ENCODE data around the gene FBXO45.
"Not testable (repeated sequence)": the region's sequence is repeated elsewhere in the genome, so short reads cannot be mapped to it uniquely, and the experiment has no call there.

FBXO45 gene

GRCh38 chr3:196547067-196547466 lies 21.4 kb upstream of the FBXO45 start:
- no peaks in the 10 kb centered on the region for H3K27me3 Mint-ChIP-seq
- H3K9me3 Mint-ChIP-seq: no peaks in the 10 kb centered on the region
- H3K4me1 Mint-ChIP-seq: no peaks in the 10 kb centered on the region
- no peak overlapping the region for H3K27ac Mint-ChIP-seq
- no peak overlapping the region for H3K4me3 Mint-ChIP-seq
- H3K36me3 Mint-ChIP-seq: peaks cover 2% of the 10 kb centered on the region

- H3K36me3 Mint-ChIP-seq, H3K4me3 Mint-ChIP-seq, H3K9me3 Mint-ChIP-seq, H3K4me1 Mint-ChIP-seq, H3K27me3 Mint-ChIP-seq, H3K27ac Mint-ChIP-seq: not testable (repeated sequence)
Observed at GRCh38 chr3:196549312-196549711, 19.1 kb upstream of the FBXO45 start.

GRCh38 chr3:196550172-196550571 lies 18.3 kb upstream of the FBXO45 start:
- not testable (repeated sequence) for H3K27me3 Mint-ChIP-seq, H3K4me3 Mint-ChIP-seq, H3K36me3 Mint-ChIP-seq, H3K4me1 Mint-ChIP-seq, H3K9me3 Mint-ChIP-seq, H3K27ac Mint-ChIP-seq

GRCh38 chr3:196552253-196552652 lies 16.2 kb upstream of the FBXO45 start:
- Mint-ChIP-seq H3K4me3 (no peak overlapping the region), H3K9me3 (no peaks in the 10 kb centered on the region), H3K36me3 (peaks cover 6% of the 10 kb centered on the region), H3K27ac (no peak overlapping the region), H3K4me1 (peaks cover 6% of the 10 kb centered on the region), H3K27me3 (no peaks in the 10 kb centered on the region)

- Mint-ChIP-seq H3K4me3 (no peak overlapping the region), H3K4me1 (peaks cover 6% of the 10 kb centered on the region), H3K27me3 (no peaks in the 10 kb centered on the region), H3K9me3 (no peaks in the 10 kb centered on the region), H3K27ac (no peak overlapping the region), H3K36me3 (peaks cover 4% of the 10 kb centered on the region)
Observed at GRCh38 chr3:196553551-196553950, 14.9 kb upstream of the FBXO45 start.

GRCh38 chr3:196554205-196554604 lies 14.3 kb upstream of the FBXO45 start:
- no peaks in the 10 kb centered on the region for H3K9me3 Mint-ChIP-seq
- H3K27me3 Mint-ChIP-seq: no peaks in the 10 kb centered on the region
- peaks cover 10% of the 10 kb centered on the region for H3K4me1 Mint-ChIP-seq
- H3K36me3 Mint-ChIP-seq: peaks cover 4% of the 10 kb centered on the region
- H3K4me3 Mint-ChIP-seq: no peak overlapping the region
- peak overlapping the region; percentile 82 for H3K27ac Mint-ChIP-seq

- no peaks in the 10 kb centered on the region for H3K9me3 Mint-ChIP-seq
- peaks cover 20% of the 10 kb centered on the region for H3K4me1 Mint-ChIP-seq
- peaks cover 4% of the 10 kb centered on the region for H3K36me3 Mint-ChIP-seq
- no peaks in the 10 kb centered on the region for H3K27me3 Mint-ChIP-seq
- H3K4me3 Mint-ChIP-seq: no peak overlapping the region
- H3K27ac Mint-ChIP-seq: peak overlapping the region; percentile 44
Observed at GRCh38 chr3:196555295-196555694, 13.2 kb upstream of the FBXO45 start.

GRCh38 chr3:196557236-196557635 lies 11.2 kb upstream of the FBXO45 start:
- Mint-ChIP-seq H3K27me3 (no peaks in the 10 kb centered on the region), H3K4me3 (no peak overlapping the region), H3K27ac (no peak overlapping the region), H3K9me3 (no peaks in the 10 kb centered on the region), H3K36me3 (peaks cover 9% of the 10 kb centered on the region), H3K4me1 (peaks cover 24% of the 10 kb centered on the region)

GRCh38 chr3:196558476-196558875 lies 10.0 kb upstream of the FBXO45 start:
- Mint-ChIP-seq H3K9me3 (no peaks in the 10 kb centered on the region), H3K4me1 (peaks cover 29% of the 10 kb centered on the region), H3K36me3 (peaks cover 9% of the 10 kb centered on the region), H3K27ac (no peak overlapping the region), H3K27me3 (no peaks in the 10 kb centered on the region), H3K4me3 (no peak overlapping the region)

- H3K4me1 Mint-ChIP-seq: peaks cover 37% of the 10 kb centered on the region
- H3K27me3 Mint-ChIP-seq: no peaks in the 10 kb centered on the region
- H3K36me3 Mint-ChIP-seq: peaks cover 8% of the 10 kb centered on the region
- H3K4me3 Mint-ChIP-seq: no peak overlapping the region
- H3K9me3 Mint-ChIP-seq: no peaks in the 10 kb centered on the region
- peak overlapping the region; percentile 59 for H3K27ac Mint-ChIP-seq
Observed at GRCh38 chr3:196559826-196560225, 8.6 kb upstream of the FBXO45 start.

- no peaks in the 10 kb centered on the region for H3K27me3 Mint-ChIP-seq
- H3K27ac Mint-ChIP-seq: peak overlapping the region; percentile 46
- peaks cover 8% of the 10 kb centered on the region for H3K36me3 Mint-ChIP-seq
- H3K4me1 Mint-ChIP-seq: peaks cover 48% of the 10 kb centered on the region
- peak overlapping the region; percentile 59 for H3K4me3 Mint-ChIP-seq
- H3K9me3 Mint-ChIP-seq: no peaks in the 10 kb centered on the region
Observed at GRCh38 chr3:196563721-196564225, 4.7 kb upstream of the FBXO45 start.

GRCh38 chr3:196569003-196569516 lies 600 bp downstream of the FBXO45 start:
- Mint-ChIP-seq H3K4me3 (peak overlapping the region; percentile 97), H3K27ac (peak overlapping the region; percentile 94), H3K36me3 (no peaks in the 10 kb centered on the region), H3K9me3 (no peaks in the 10 kb centered on the region), H3K4me1 (peaks cover 32% of the 10 kb centered on the region), H3K27me3 (no peaks in the 10 kb centered on the region)

GRCh38 chr3:196570332-196570731 lies 1.9 kb downstream of the FBXO45 start:
- Mint-ChIP-seq H3K4me3 (peak overlapping the region; percentile 97), H3K4me1 (peaks cover 30% of the 10 kb centered on the region)
- not testable (repeated sequence) for H3K36me3 Mint-ChIP-seq, H3K9me3 Mint-ChIP-seq, H3K27me3 Mint-ChIP-seq, H3K27ac Mint-ChIP-seq

- Mint-ChIP-seq H3K4me3 (no peak overlapping the region), H3K4me1 (peaks cover 24% of the 10 kb centered on the region), H3K27me3 (no peaks in the 10 kb centered on the region), H3K27ac (no peak overlapping the region), H3K9me3 (no peaks in the 10 kb centered on the region), H3K36me3 (no peaks in the 10 kb centered on the region)
Observed at GRCh38 chr3:196572389-196572788, 3.9 kb downstream of the FBXO45 start.

- no peak overlapping the region for H3K27ac Mint-ChIP-seq
- H3K4me1 Mint-ChIP-seq: peaks cover 4% of the 10 kb centered on the region
- H3K36me3 Mint-ChIP-seq: peaks cover 4% of the 10 kb centered on the region
- H3K27me3 Mint-ChIP-seq: no peaks in the 10 kb centered on the region
- no peaks in the 10 kb centered on the region for H3K9me3 Mint-ChIP-seq
- no peak overlapping the region for H3K4me3 Mint-ChIP-seq
Observed at GRCh38 chr3:196585044-196585757, 16.7 kb downstream of the FBXO45 start.

GRCh38 chr3:196590279-196590678 lies 21.8 kb downstream of the FBXO45 start:
- H3K4me1 Mint-ChIP-seq: no peaks in the 10 kb centered on the region
- H3K27me3 Mint-ChIP-seq: no peaks in the 10 kb centered on the region
- no peak overlapping the region for H3K27ac Mint-ChIP-seq
- no peaks in the 10 kb centered on the region for H3K9me3 Mint-ChIP-seq
- H3K36me3 Mint-ChIP-seq: no peaks in the 10 kb centered on the region
- H3K4me3 Mint-ChIP-seq: no peak overlapping the region

GRCh38 chr3:196596355-196596754 lies 27.9 kb downstream of the FBXO45 start:
- H3K4me3 Mint-ChIP-seq: no peak overlapping the region
- H3K27ac Mint-ChIP-seq: no peak overlapping the region
- H3K4me1 Mint-ChIP-seq: peaks cover 9% of the 10 kb centered on the region

More at GRCh38 chr3:196596355-196596754, 27.9 kb downstream of the FBXO45 start:
- Mint-ChIP-seq H3K36me3 (no peaks in the 10 kb centered on the region), H3K9me3 (no peaks in the 10 kb centered on the region), H3K27me3 (no peaks in the 10 kb centered on the region)

Data from activated naive CD4-positive, alpha-beta T cell treated with anti-CD3 and anti-CD28 coated beads, Interleukin-2, amount 50 U/mL, for 24 hours (primary cell).